Measurements from ENCODE around the gene MYH13. TPM values are rescaled to one million over a fixed set of nuclear protein-coding genes. Genes with fewer than 3 reads are reported as not detected.
A peak's percentile ranks its signal among the peaks of the same experiment; 100 is the strongest.

The MYH13 gene
- total RNA-seq, 1 experiment from 2014 or later: not detected

GRCh38 chr17:10313037-10313672 lies 59.7 kb downstream of the MYH13 start:
- H4K5ac ChIP-seq (ENCODE audit: insufficient read length, low read depth, low read length): no peak overlapping the region

More at GRCh38 chr17:10313037-10313672, 59.7 kb downstream of the MYH13 start:
- H3K9me3 Mint-ChIP-seq: peaks cover 0 to 19% of the 10 kb centered on the region in 2 experiments; a peak in 3 of 5 replicates
- Histone ChIP-seq H3K79me2 (ENCODE audit: insufficient read depth, low read length) (no peaks in the 10 kb centered on the region), H3K4ac (ENCODE audit: low read depth, low read length) (no peak overlapping the region), H3K23ac (ENCODE audit: insufficient read length, low read depth, low read length) (no peak overlapping the region), H3K9ac (ENCODE audit: extremely low read depth, insufficient read length, low read length) (no peak overlapping the region), H2BK5ac (ENCODE audit: insufficient read length, low read length) (no peak overlapping the region), H3K27me3 (ENCODE audit: insufficient read depth, low read length) (no peaks in the 10 kb centered on the region), H2BK20ac (ENCODE audit: low read depth, low read length, poor library complexity, severe bottlenecking) (no peak overlapping the region), H3K23me2 (ENCODE audit: insufficient read length, low read depth, low read length, poor library complexity, severe bottlenecking) (no peaks in the 10 kb centered on the region), H2BK15ac (ENCODE audit: low read depth, low read length) (no peak overlapping the region), H4K8ac (replicated peaks; ENCODE audit: insufficient read length, low read depth, low read length) (no peak overlapping the region), H4K91ac (ENCODE audit: insufficient read length, low read depth, low read length) (no peak overlapping the region), H3T11ph (ENCODE audit: low read length) (no peak overlapping the region), H3K56ac (ENCODE audit: insufficient read length, low read depth, low read length) (no peak overlapping the region), H3K27ac (ENCODE audit: insufficient read length, low read depth, low read length) (no peak overlapping the region), H3K14ac (ENCODE audit: insufficient read depth, low read length) (no peak overlapping the region), H3K9me3 (ENCODE audit: control insufficient read depth, low read depth, low read length) (no peaks in the 10 kb centered on the region), H3K18ac (ENCODE audit: insufficient read length, low read depth, low read length) (no peak overlapping the region), H3K4me2 (ENCODE audit: insufficient read depth, insufficient read length, low read length) (no peak overlapping the region), H3K79me1 (ENCODE audit: insufficient read depth, low read depth, low read length, poor library complexity, severe bottlenecking) (no peaks in the 10 kb centered on the region), H2AK5ac (ENCODE audit: insufficient read length, low read length) (no peak overlapping the region), H3K4me1 (ENCODE audit: insufficient read depth, low read length) (no peaks in the 10 kb centered on the region), H2BK12ac (ENCODE audit: insufficient read length, low read depth, low read length) (no peak overlapping the region), H2BK120ac (ENCODE audit: low read depth, low read length, poor library complexity, severe bottlenecking) (no peak overlapping the region), H2AFZ (ENCODE audit: low read length) (no peak overlapping the region), H4K20me1 (ENCODE audit: control insufficient read depth, insufficient read depth, insufficient read length) (no peaks in the 10 kb centered on the region)
- peak; percentile 50 for TF ChIP-seq CTCF (conservative IDR thresholded peaks at IDR 0.05)
- no peak overlapping the region for H3K4me3 Mint-ChIP-seq
- peaks cover under 1 to 1% of the 10 kb centered on the region in 2 experiments; a peak in 2 of 4 replicates for H3K4me1 Mint-ChIP-seq
- no peaks in the 10 kb centered on the region; a peak in 4 of 7 replicates for H3K36me3 Mint-ChIP-seq (ENCODE audit: insufficient read depth in 1 of 3, low read depth in 3 of 3)
- H3K27ac Mint-ChIP-seq: no peak overlapping the region
- WGBS (ENCODE audit: extremely low coverage, insufficient read length, low lambda C conversion rate): no CpG with 5 or more reads among the region's 17 CpGs
- H3K27me3 Mint-ChIP-seq (ENCODE audit: low read depth): peaks cover 7% of the 10 kb centered on the region
- peak; percentile 58 for DNase-seq
